GM06990 (cell line): Measurements from ENCODE around the gene RARS2.

Source experiments
- DNase-seq: peaks from one replicate; pipeline ENCODE4 v3.0.0-alpha.2; 2011; ENCODE audit not compliant: insufficient read length; ENCODE audit errors: extremely low read depth
- H3K27me3 ChIP-seq: replicated peaks from 2 replicates; pipeline ENCODE4 v1.6.0; 2011; ENCODE audit warnings: low read length; ENCODE audit not compliant: control insufficient read depth, insufficient read depth
- H3K36me3 ChIP-seq: 2 replicates; pipeline ENCODE4 v1.5.1; 2011; ENCODE audit warnings: low read length; ENCODE audit not compliant: control insufficient read depth, insufficient read depth
- H3K4me3 ChIP-seq: replicated peaks from 2 replicates; pipeline ENCODE4 v1.5.1; 2011; ENCODE audit warnings: low read depth, mild to moderate bottlenecking, control low read depth, low read length
- TF ChIP-seq, protein P1 (sequence below): IDR thresholded peaks from 2 replicates; pipeline ENCODE4 v1.5.1; 2011; ENCODE audit warnings: low read length, control low read depth, mild to moderate bottlenecking, inconsistent platforms; ENCODE audit not compliant: insufficient read depth, poor library complexity, severe bottlenecking

Gene RARS2

DNA sequence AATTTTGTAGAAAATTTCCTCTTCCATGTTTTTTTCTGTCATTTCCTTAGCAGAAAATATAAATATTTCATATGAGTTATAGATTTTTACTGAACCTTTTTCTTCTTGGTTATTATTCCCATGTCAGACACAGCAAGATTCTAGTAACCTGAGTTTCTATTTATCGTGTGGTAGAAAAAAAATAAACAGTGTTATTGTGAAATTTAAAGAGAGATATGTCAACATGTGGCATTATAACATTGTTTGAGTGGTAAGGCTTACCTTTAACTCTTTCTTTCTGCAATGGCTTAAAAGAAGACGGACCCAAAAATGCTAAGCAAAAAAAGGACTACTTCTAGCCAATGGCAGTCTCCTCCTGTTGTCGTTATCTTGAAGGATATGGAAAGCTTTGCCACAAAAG, 19.0 kb upstream of the RARS2 start:
- Histone ChIP-seq H3K4me3 (no peak overlapping the region), H3K27me3 (no peaks in the 10 kb centered on the region), H3K36me3 (peaks cover 5% of the 10 kb centered on the region)
- TF ChIP-seq, protein P1, sequence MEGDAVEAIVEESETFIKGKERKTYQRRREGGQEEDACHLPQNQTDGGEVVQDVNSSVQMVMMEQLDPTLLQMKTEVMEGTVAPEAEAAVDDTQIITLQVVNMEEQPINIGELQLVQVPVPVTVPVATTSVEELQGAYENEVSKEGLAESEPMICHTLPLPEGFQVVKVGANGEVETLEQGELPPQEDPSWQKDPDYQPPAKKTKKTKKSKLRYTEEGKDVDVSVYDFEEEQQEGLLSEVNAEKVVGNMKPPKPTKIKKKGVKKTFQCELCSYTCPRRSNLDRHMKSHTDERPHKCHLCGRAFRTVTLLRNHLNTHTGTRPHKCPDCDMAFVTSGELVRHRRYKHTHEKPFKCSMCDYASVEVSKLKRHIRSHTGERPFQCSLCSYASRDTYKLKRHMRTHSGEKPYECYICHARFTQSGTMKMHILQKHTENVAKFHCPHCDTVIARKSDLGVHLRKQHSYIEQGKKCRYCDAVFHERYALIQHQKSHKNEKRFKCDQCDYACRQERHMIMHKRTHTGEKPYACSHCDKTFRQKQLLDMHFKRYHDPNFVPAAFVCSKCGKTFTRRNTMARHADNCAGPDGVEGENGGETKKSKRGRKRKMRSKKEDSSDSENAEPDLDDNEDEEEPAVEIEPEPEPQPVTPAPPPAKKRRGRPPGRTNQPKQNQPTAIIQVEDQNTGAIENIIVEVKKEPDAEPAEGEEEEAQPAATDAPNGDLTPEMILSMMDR, result no peak
- DNase-seq, result no peak

DNA sequence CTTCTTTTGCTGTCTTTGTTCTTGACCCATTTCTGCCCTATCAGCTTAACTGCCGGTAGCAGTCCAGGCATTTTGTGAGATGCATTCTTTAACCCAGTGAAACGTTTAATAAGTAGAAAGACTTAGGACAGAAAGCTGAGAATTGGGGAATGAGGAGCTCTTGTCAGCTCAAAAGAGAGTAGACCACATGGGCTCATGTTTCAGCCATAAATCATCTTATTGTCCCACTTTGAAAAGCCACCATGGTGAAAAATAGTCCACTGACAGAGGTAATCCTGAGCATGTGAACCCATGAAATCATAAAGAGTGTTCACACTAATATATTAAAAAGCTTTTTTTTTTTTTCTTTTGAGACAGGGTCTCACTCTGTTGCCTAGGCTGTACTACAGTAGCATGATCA, 16.4 kb upstream of the RARS2 start:
- Histone ChIP-seq H3K27me3 (no peaks in the 10 kb centered on the region), H3K4me3 (no peak overlapping the region), H3K36me3 (peaks cover 2% of the 10 kb centered on the region)
- TF ChIP-seq, protein P1, result no peak
- no peak for DNase-seq

DNA sequence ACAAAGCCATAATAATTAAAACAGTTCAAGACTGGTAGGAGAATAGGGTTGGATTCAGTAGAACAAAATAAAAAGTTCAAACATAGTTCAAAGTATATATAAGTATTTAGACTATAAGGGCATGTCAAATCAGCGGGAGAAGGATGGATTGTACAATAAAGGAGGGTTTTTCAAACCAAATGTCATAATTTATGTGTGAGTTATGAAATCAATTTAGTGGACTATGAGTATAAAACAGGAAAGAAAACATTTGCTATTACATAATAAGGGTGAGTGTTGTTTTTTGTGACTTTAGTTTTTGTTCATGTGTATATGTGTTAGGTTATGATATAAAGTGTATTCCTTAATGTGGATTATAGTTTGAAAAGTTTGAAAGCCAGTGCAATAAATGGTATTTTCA, 10.8 kb upstream of the RARS2 start:
- Histone ChIP-seq H3K4me3 (no peak overlapping the region), H3K27me3 (no peaks in the 10 kb centered on the region), H3K36me3 (no peaks in the 10 kb centered on the region; the same call in 1 of the 2 replicates)
- no peak for DNase-seq
- TF ChIP-seq, protein P1, result no peak

DNA sequence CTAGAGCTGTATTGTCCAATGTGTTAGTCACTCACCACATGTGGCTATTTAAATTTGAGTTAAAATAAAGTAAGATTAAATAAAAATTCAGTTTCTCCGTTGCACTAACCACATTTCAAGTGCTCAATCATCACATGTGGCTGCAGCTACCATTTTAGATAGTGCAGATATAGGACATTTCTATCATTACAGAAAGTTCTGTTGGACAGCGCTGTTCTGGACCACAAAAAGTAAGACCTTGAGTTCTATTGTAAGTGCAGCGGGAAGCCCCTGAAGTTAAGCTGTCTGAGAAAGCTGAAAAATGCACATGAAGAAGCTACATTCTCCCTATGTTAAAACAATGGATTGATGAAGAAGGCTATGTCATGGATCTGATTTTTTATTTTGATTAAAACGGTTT, 1.2 kb upstream of the RARS2 start:
- H3K27me3 ChIP-seq, result no peaks in the 10 kb centered on the region
- DNase-seq, result no peak
- H3K36me3 ChIP-seq, result peaks cover 4% of the 10 kb centered on the region
- TF ChIP-seq, protein P1, result no peak
- peak overlapping the region; percentile 100 for H3K4me3 ChIP-seq

DNA sequence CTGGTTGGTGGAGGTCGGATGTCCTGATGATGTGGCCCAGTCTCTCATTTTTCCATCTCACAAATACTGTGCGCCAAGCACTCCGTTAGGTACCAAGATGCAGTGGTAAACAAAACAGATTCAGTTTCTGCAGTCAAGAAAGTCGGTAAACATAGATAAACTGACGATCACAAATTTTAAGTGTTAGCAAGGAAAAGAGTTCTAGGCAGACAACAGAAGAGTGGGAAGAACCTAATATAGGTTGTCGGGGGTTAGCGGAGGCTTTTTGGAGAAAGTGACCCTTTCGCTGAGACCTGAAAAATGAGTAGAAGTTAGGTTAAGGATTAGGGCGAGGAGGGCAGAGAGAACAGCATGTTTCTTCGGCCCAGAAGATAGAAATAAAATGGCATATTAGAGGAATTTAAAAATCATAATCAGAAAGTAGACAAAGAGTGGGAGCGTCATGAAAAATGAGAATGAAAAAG, 662 bp upstream of the RARS2 start:
- TF ChIP-seq, protein P1, result no peak
- no peak for DNase-seq
- no peaks in the 10 kb centered on the region for H3K27me3 ChIP-seq
- peaks cover 4% of the 10 kb centered on the region for H3K36me3 ChIP-seq
- peak overlapping the region; percentile 100 for H3K4me3 ChIP-seq
